HEK293 (cell line): ENCODE data around the gene ING1.

Experiments
- CTCF ChIA-PET: fragments of 350-600 bp; formaldehyde crosslinking; extraction: SDS; loops from one replicate; lab custom pipeline; 2021; ENCODE audit warnings: antibody characterized with exemption; lab: Yijun Ruan, JAX
- POLR2A ChIA-PET: fragments of 300-600 bp; formaldehyde crosslinking; extraction: SDS; loops from one replicate; lab custom pipeline; 2020; ENCODE audit warnings: antibody characterized with exemption, inconsistent platforms; lab: Yijun Ruan, JAX
- H3K27ac ChIP-seq: fragments of 200-500 bp; sonication (Bioruptor generic); 2 replicates; pipeline ENCODE4 v1.5.1; 2014; ENCODE audit warnings: low read depth, low read length, control low read depth, inconsistent platforms; ENCODE audit errors: extremely low read depth
- H3K36me3 ChIP-seq, 2 experiments: fragments of 200-500 bp in 1 of 2; sonication (Bioruptor generic) in 1 of 2; 1 replicate in 1 of 2; 2 replicates in 1 of 2; pipeline ENCODE4 v1.5.1; 2014 to 2017; ENCODE audit warnings: inconsistent platforms in 2 of 2, low read length in 2 of 2; ENCODE audit not compliant: control insufficient read depth in 2 of 2, insufficient read depth in 1 of 2
- H3K4me1 ChIP-seq: fragments of 200-500 bp; sonication (Bioruptor generic); 2 replicates; pipeline ENCODE4 v1.5.1; 2014; ENCODE audit warnings: mild to moderate bottlenecking, low read length, inconsistent platforms; ENCODE audit not compliant: control insufficient read depth, insufficient read depth
- H3K4me3 ChIP-seq: 2 replicates; pipeline ENCODE4 v1.5.1; 2011; ENCODE audit warnings: low read depth, mild to moderate bottlenecking, control low read depth, low read length, moderate library complexity
- H3K9me3 ChIP-seq: fragments of 200-500 bp; sonication (Bioruptor generic); 2 replicates; pipeline ENCODE4 v1.5.1; 2014; ENCODE audit warnings: low read depth, low read length, inconsistent platforms; ENCODE audit not compliant: control insufficient read depth, insufficient read depth
- ELK4 ChIP-seq: IDR thresholded peaks from 2 replicates; pipeline ENCODE4 v1.6.1; 2011; ENCODE audit warnings: mild to moderate bottlenecking, low read depth, low read length, borderline replicate concordance
- GFI1B ChIP-seq: fragments of 450-650 bp; formaldehyde crosslinking; IDR thresholded peaks from 2 replicates; pipeline ENCODE4 v1.5.1; 2016; ENCODE audit warnings: missing biosample characterization, missing genetic modification characterization
- HIC1 ChIP-seq: fragments of 450-650 bp; formaldehyde crosslinking; IDR thresholded peaks from 2 replicates; pipeline ENCODE4 v1.5.1; 2016; ENCODE audit warnings: missing biosample characterization, missing genetic modification characterization
- INSM2 ChIP-seq: fragments of 450-650 bp; formaldehyde crosslinking; IDR thresholded peaks from 2 replicates; pipeline ENCODE4 v1.5.1; 2016; ENCODE audit warnings: missing biosample characterization, missing genetic modification characterization
- KLF9 ChIP-seq: fragments of 450-650 bp; formaldehyde crosslinking; IDR thresholded peaks from 2 replicates; pipeline ENCODE4 v1.5.1; 2016; ENCODE audit warnings: missing biosample characterization, missing genetic modification characterization, low read depth
- SETDB1 ChIP-seq: IDR thresholded peaks from one replicate; pipeline ENCODE4 v1.6.1; 2017; ENCODE audit warnings: mild to moderate bottlenecking, low read length, moderate library complexity, mixed read lengths; ENCODE audit not compliant: insufficient read length
- SP2 ChIP-seq: fragments of 450-650 bp; formaldehyde crosslinking; IDR thresholded peaks from 2 replicates; pipeline ENCODE4 v1.5.1; 2016; ENCODE audit warnings: missing biosample characterization, missing genetic modification characterization
- ZBTB11 ChIP-seq: fragments of 450-650 bp; formaldehyde crosslinking; conservative IDR thresholded peaks from 2 replicates; pipeline ENCODE4 v1.5.1; 2016; ENCODE audit warnings: low read depth, missing biosample characterization, missing genetic modification characterization
- ZBTB44 ChIP-seq: fragments of 450-650 bp; IDR thresholded peaks from 2 replicates; pipeline ENCODE4 v1.5.1; 2018; ENCODE audit warnings: missing biosample characterization, mild to moderate bottlenecking, missing genetic modification characterization
- ZNF10 ChIP-seq: fragments of 450-650 bp; formaldehyde crosslinking; IDR thresholded peaks from 2 replicates; pipeline ENCODE4 v1.5.1; 2017; ENCODE audit warnings: missing biosample characterization, missing genetic modification characterization
- ZNF16 ChIP-seq: fragments of 450-650 bp; formaldehyde crosslinking; IDR thresholded peaks from 2 replicates; pipeline ENCODE4 v1.5.1; 2016; ENCODE audit warnings: low read depth, missing biosample characterization, missing genetic modification characterization
- ZNF19 ChIP-seq: fragments of 450-650 bp; formaldehyde crosslinking; IDR thresholded peaks from 2 replicates; pipeline ENCODE4; 2016; ENCODE audit warnings: missing biosample characterization, missing genetic modification characterization, low read depth
- ZNF350 ChIP-seq: fragments of 450-650 bp; formaldehyde crosslinking; IDR thresholded peaks from 2 replicates; pipeline ENCODE4 v1.5.0; 2017; ENCODE audit warnings: missing biosample characterization, mild to moderate bottlenecking, missing genetic modification characterization
- ZNF398 ChIP-seq: fragments of 450-650 bp; formaldehyde crosslinking; IDR thresholded peaks from 2 replicates; pipeline ENCODE4 v1.5.1; 2017; ENCODE audit warnings: missing biosample characterization, missing genetic modification characterization
- TF ChIP-seq, protein P1 (sequence below): fragments of 450-650 bp; formaldehyde crosslinking; IDR thresholded peaks from 2 replicates; pipeline ENCODE4 v1.5.1; 2016; ENCODE audit warnings: missing biosample characterization, missing genetic modification characterization

Gene ING1

GRCh38 chr13:110731072-110731471, 17.6 kb downstream of the ING1 start:
- Histone ChIP-seq H3K4me1 (no peaks in the 10 kb centered on the region), H3K27ac (no peak overlapping the region), H3K9me3 (no peaks in the 10 kb centered on the region), H3K36me3 (no peaks in the 10 kb centered on the region), H3K4me3 (no peak overlapping the region)
- ChIA-PET CTCF (interaction anchor here (1.0 kb wide), 1 partner anchor 13 kb away, joined by 4 read pairs; no protein-coding TSS in a partner anchor), POLR2A (no interaction called here)
- TF ChIP-seq SP2 (tag by site-specific recombination) (no peak), SETDB1 (no peak), HIC1 (no peak), KLF9 (tag by site-specific recombination) (no peak), ELK4 (no peak), ZNF10 (no peak), ZNF19 (tag by site-specific recombination) (no peak), ZNF350 (tag by site-specific recombination) (no peak), GFI1B (tag by site-specific recombination) (no peak), ZNF16 (tag by site-specific recombination) (no peak), INSM2 (tag by site-specific recombination) (no peak), ZBTB11 (tag by site-specific recombination) (no peak), ZNF398 (tag by site-specific recombination) (no peak), ZBTB44 (tag by site-specific recombination) (no peak)
- TF ChIP-seq, protein P1, sequence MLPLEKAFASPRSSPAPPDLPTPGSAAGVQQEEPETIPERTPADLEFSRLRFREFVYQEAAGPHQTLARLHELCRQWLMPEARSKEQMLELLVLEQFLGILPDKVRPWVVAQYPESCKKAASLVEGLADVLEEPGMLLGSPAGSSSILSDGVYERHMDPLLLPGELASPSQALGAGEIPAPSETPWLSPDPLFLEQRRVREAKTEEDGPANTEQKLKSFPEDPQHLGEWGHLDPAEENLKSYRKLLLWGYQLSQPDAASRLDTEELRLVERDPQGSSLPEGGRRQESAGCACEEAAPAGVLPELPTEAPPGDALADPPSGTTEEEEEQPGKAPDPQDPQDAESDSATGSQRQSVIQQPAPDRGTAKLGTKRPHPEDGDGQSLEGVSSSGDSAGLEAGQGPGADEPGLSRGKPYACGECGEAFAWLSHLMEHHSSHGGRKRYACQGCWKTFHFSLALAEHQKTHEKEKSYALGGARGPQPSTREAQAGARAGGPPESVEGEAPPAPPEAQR (tag by site-specific recombination) = no peak
